Keratinocyte (primary cell): ENCODE data around the gene LRRC51. TPM values are rescaled to one million over a fixed set of nuclear protein-coding genes. Genes with fewer than 3 reads are reported as not detected.

Source experiments
- DNase-seq: peaks from one replicate; pipeline ENCODE4 v3.0.0-alpha.2; 2011; ENCODE audit warnings: low read depth, missing footprints, low spot score
- FAIRE-seq: peaks from 2 replicates; lab custom pipeline; 2011; peaks lifted over from hg19 to GRCh38; lab: Jason Lieb, UNC
- H2AFZ ChIP-seq: 2 replicates; pipeline ENCODE4 v1.6.0; 2012; ENCODE audit warnings: low read length, control low read depth, inconsistent platforms; ENCODE audit not compliant: control insufficient read depth
- H3K27ac ChIP-seq: 2 replicates; pipeline ENCODE4 v1.5.1; 2011; ENCODE audit warnings: low read length; ENCODE audit not compliant: control insufficient read depth, insufficient read depth
- H3K27me3 ChIP-seq: 3 replicates; pipeline ENCODE4 v1.6.0; 2011; ENCODE audit warnings: low read length; ENCODE audit not compliant: control insufficient read depth, insufficient read depth; ENCODE audit errors: extremely low read depth
- H3K36me3 ChIP-seq, 2 experiments: 2 replicates in 1 of 2; 3 replicates in 1 of 2; pipeline ENCODE4 v1.5.1; 2011; ENCODE audit warnings: low read length in 2 of 2, mild to moderate bottlenecking in 1 of 2; ENCODE audit not compliant: control insufficient read depth in 2 of 2, insufficient read depth in 2 of 2; ENCODE audit errors: extremely low read depth in 1 of 2
- H3K4me1 ChIP-seq: 3 replicates; pipeline ENCODE4 v1.5.1; 2011; ENCODE audit warnings: low read length; ENCODE audit not compliant: control insufficient read depth, insufficient read depth; ENCODE audit errors: extremely low read depth
- H3K4me2 ChIP-seq: 3 replicates; pipeline ENCODE4 v1.6.0; 2011; ENCODE audit warnings: low read depth, low read length; ENCODE audit not compliant: control insufficient read depth, insufficient read depth; ENCODE audit errors: extremely low read depth
- H3K4me3 ChIP-seq, 3 experiments: fragments of 200-600 bp in 1 of 3; sonication (generic) in 1 of 3; 2 replicates in 2 of 3; 3 replicates in 1 of 3; pipeline ENCODE4 v1.5.1; 2011 to 2016; ENCODE audit warnings: low read length in 3 of 3, mild to moderate bottlenecking in 3 of 3, control low read depth in 2 of 3, inconsistent platforms in 1 of 3, low read depth in 1 of 3, mixed read lengths in 1 of 3, mixed run types in 1 of 3, moderate library complexity in 1 of 3; ENCODE audit not compliant: control insufficient read depth in 2 of 3, insufficient read depth in 2 of 3; ENCODE audit errors: extremely low read depth in 1 of 3
- H3K79me2 ChIP-seq: 2 replicates; pipeline ENCODE4 v1.6.0; 2012; ENCODE audit warnings: low read length; ENCODE audit not compliant: control insufficient read depth, insufficient read depth
- H3K9ac ChIP-seq: 3 replicates; pipeline ENCODE4 v1.6.0; 2011; ENCODE audit warnings: low read length; ENCODE audit not compliant: control insufficient read depth, insufficient read depth; ENCODE audit errors: extremely low read depth
- H3K9me1 ChIP-seq: 3 replicates; pipeline ENCODE4 v1.6.0; 2011; ENCODE audit warnings: low read length; ENCODE audit not compliant: control insufficient read depth, insufficient read depth; ENCODE audit errors: extremely low read depth
- H3K9me3 ChIP-seq: 2 replicates; pipeline ENCODE4 v1.5.1; 2012; ENCODE audit warnings: low read depth, low read length; ENCODE audit not compliant: control insufficient read depth
- H4K20me1 ChIP-seq: 3 replicates; pipeline ENCODE4 v1.6.0; 2011; ENCODE audit warnings: low read length; ENCODE audit not compliant: control insufficient read depth, insufficient read depth; ENCODE audit errors: extremely low read depth
- CTCF ChIP-seq, 3 experiments: IDR thresholded peaks in 1 of 3; conservative IDR thresholded peaks in 1 of 3; optimal IDR thresholded peaks in 1 of 3; 2 replicates in 2 of 3; 3 replicates in 1 of 3; pipeline versions ENCODE3 to v1.5.1; 2011; ENCODE audit warnings: low read length in 3 of 3, mild to moderate bottlenecking in 3 of 3, moderate library complexity in 2 of 3, control low read depth in 1 of 3, inconsistent platforms in 1 of 3; ENCODE audit not compliant: insufficient read depth in 2 of 3; ENCODE audit errors: extremely low read depth in 1 of 3
- EZH2 ChIP-seq: IDR thresholded peaks from one replicate; pipeline ENCODE4 v1.6.1; 2012; ENCODE audit warnings: inconsistent platforms, mild to moderate bottlenecking, low read length, moderate library complexity
- dilution Hi-C: fragments of 300-500 bp; cut with MboI; formaldehyde crosslinking; loops from one replicate; pipeline ENCODE4 v1.7.0; 2020; ENCODE audit warnings: low sequenced_read_pairs; ENCODE audit not compliant: extremely low pct_ligation_motif_present
- polyA plus RNA-seq, 5 experiments: library from polyadenylated mRNA; depleted of rRNA in 3 of 5; stranded (reverse) in 3 of 5; stranded (forward) in 1 of 5; unstranded in 1 of 5; fragments of >200 nt; gene quantifications; 1 replicate in 1 of 5; 2 replicates in 3 of 5; 3 replicates in 1 of 5; pipeline versions ENCODE4 v1.2.1 to v1.2.3, GENCODE V29; 2011 to 2012; ENCODE audit warnings: missing spikeins in 2 of 5, low read depth in 1 of 5, low replicate concordance in 1 of 5

Gene LRRC51
- polyA plus RNA-seq, 1 donor (not counting 4 experiments of a cell fraction or from before 2014, with no cell fraction given): 5.2 TPM

- dilution Hi-C loops: no loop called here
- Histone ChIP-seq H3K9ac (peak overlapping the region; percentile 92), H2AFZ (no peak overlapping the region), H3K36me3 (peaks cover 0 to 8% of the 10 kb centered on the region in 2 experiments), H3K9me1 (no peaks in the 10 kb centered on the region), H3K4me1 (peaks cover 54% of the 10 kb centered on the region), H3K4me3 (peak overlapping the region in 2 of 3 experiments; percentile 87 to 89), H3K27me3 (no peaks in the 10 kb centered on the region), H3K27ac (peak overlapping the region; percentile 4), H3K79me2 (peaks cover 76% of the 10 kb centered on the region), H3K4me2 (peak overlapping the region; percentile 99), H4K20me1 (peaks cover 3% of the 10 kb centered on the region), H3K9me3 (no peaks in the 10 kb centered on the region)
- DNase-seq: no peak
- no peak for FAIRE-seq
- TF ChIP-seq CTCF (optimal IDR thresholded peaks at IDR 0.05 in 1 of 3, IDR thresholded peaks at IDR 0.05 in 1 of 3, conservative IDR thresholded peaks at IDR 0.05 in 1 of 3; ENCODE audit: extremely low read depth in 1 of 3, insufficient read depth in 2 of 3, low read length in 3 of 3) (no peak), EZH2 (no peak)
Measured at GRCh38 chr11:72039031-72039855, 41.4 kb upstream of the LRRC51 start.

- no peaks in the 10 kb centered on the region for H3K9me3 ChIP-seq
- DNase-seq (no peak), FAIRE-seq (no peak)
- no peak overlapping the region for H2AFZ ChIP-seq
- H3K27ac ChIP-seq: peak overlapping the region; percentile 96
- TF ChIP-seq CTCF (optimal IDR thresholded peaks at IDR 0.05 in 1 of 3, IDR thresholded peaks at IDR 0.05 in 1 of 3, conservative IDR thresholded peaks at IDR 0.05 in 1 of 3; ENCODE audit: extremely low read depth in 1 of 3, insufficient read depth in 2 of 3, low read length in 3 of 3) (no peak), EZH2 (no peak)
- dilution Hi-C loops: no loop called here
- peaks cover 80% of the 10 kb centered on the region for H3K79me2 ChIP-seq
- H3K4me3 ChIP-seq: peak overlapping the region; percentile 48 to 89 (median 87)
- H3K4me2 ChIP-seq: peak overlapping the region; percentile 99
- peaks cover 0 to 8% of the 10 kb centered on the region in 2 experiments for H3K36me3 ChIP-seq
- no peaks in the 10 kb centered on the region for H3K9me1 ChIP-seq
- peaks cover 3% of the 10 kb centered on the region for H4K20me1 ChIP-seq
- peaks cover 54% of the 10 kb centered on the region for H3K4me1 ChIP-seq
- peak overlapping the region; percentile 92 for H3K9ac ChIP-seq
- no peaks in the 10 kb centered on the region for H3K27me3 ChIP-seq
Measured at GRCh38 chr11:72039856-72040401, 40.7 kb upstream of the LRRC51 start.
